DOHH2 (cell line): ENCODE data around the gene CAPZB.

Source experiments
- CTCF ChIP-seq: fragments of 200-600 bp; sonication (generic); IDR thresholded peaks from one replicate; pipeline ENCODE4 v1.5.1; 2014; ENCODE audit warnings: antibody characterized with exemption, mild to moderate bottlenecking, low read depth, low read length; ENCODE audit not compliant: poor library complexity, severe bottlenecking
- EZH2phosphoT487 ChIP-seq: fragments of 200-600 bp; sonication (generic); IDR thresholded peaks from 2 replicates; pipeline ENCODE4 v1.6.1; 2017; ENCODE audit warnings: borderline replicate concordance, mild to moderate bottlenecking, antibody characterized with exemption, low read length, moderate library complexity, mixed read lengths

DNA sequence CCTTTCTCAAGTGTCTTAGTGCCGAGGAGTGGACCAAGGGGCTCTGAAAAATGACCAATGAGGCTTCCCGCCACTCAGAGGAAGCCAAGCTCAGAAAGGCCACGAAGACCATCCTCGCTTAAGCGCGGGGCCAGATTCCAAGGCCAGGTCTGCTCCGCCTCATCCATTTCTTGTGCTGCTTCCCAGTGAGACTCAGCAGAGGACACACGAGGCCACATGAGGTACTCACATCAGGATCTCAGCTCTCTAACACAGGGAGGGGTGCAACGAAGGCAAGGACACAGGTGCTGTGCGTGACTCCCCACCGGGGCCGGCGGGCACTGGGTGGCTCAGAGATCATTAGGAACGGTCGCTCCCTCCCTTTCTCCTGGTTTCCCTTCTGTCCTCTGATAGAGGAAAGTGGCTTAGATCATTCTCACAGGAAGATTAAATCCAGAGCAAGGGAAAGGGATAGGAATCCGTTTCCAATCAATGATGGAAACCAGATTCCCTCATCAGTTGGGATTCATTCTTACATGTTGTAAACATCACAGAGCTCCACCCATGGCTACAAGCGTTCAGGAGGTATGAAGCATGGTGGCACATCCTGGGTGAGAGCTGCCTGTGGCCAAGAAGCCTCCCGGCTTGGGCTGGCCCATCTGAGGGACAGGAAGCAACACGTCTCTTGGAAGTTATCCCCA lies 46.7 kb downstream of the CAPZB start:
- no peak for TF ChIP-seq CTCF
- no peak for TF ChIP-seq EZH2phosphoT487
